K562 (cell line): ENCODE data around the gene ITPR2. TPM values are rescaled to one million over a fixed set of nuclear protein-coding genes. Genes with fewer than 3 reads are reported as not detected.

Experiments used
- ATAC-seq: fragments of 200-7000 bp; cut with Tn5 transposase; 3 replicates; pipeline ENCODE4 v1.9.1; 2020; ENCODE audit warnings: moderate library complexity
- BruUV-seq: library from RNA; stranded (reverse); fragments of 400-500 nt; replicated peaks from 2 replicates; lab custom pipeline; 2021; lab: Mats Ljungman, UMichigan
- CTCF ChIA-PET: fragments of 300-600 bp; formaldehyde crosslinking; extraction: SDS; loops from one replicate; lab custom pipeline; 2021; ENCODE audit warnings: low intra/inter-chr PET ratio; lab: Yijun Ruan, JAX
- POLR2A ChIA-PET: fragments of 300-600, 350-650 bp; sonication (Branson Sonifier 250); formaldehyde crosslinking; extraction: SDS; loops from one replicate; lab custom pipeline; 2021; ENCODE audit warnings: antibody characterized with exemption, inconsistent platforms; lab: Yijun Ruan, JAX
- DNase-seq, 4 experiments: peaks; one replicate each; pipeline versions ENCODE4 v3.0.0 to v3.0.0-alpha.2; 2011 to 2018; ENCODE audit warnings: low spot score in 3 of 4, mixed read lengths in 3 of 4; ENCODE audit errors: extremely low read depth in 1 of 4
- FAIRE-seq: peaks from 2 replicates; lab custom pipeline; 2011; peaks lifted over from hg19 to GRCh38; lab: Jason Lieb, UNC
- H2AFZ ChIP-seq: 2 replicates; pipeline ENCODE4 v1.6.0; 2011; ENCODE audit warnings: low read depth, low read length, control low read depth, inconsistent platforms
- H3K27ac ChIP-seq: fragments of 200-600 bp; 3 replicates; pipeline ENCODE4 v1.8.0; 2011; ENCODE audit warnings: low read depth, mild to moderate bottlenecking, control low read depth, inconsistent platforms, low read length, moderate library complexity, mixed read lengths; ENCODE audit errors: extremely low read depth
- H3K27me3 ChIP-seq, 2 experiments: fragments of 300-600 bp in 1 of 2; 2 replicates in 1 of 2; 3 replicates in 1 of 2; pipeline versions ENCODE4 v1.6.0 to v1.8.0; 2011; ENCODE audit warnings: inconsistent platforms in 2 of 2, low read length in 2 of 2, mild to moderate bottlenecking in 1 of 2, mixed read lengths in 1 of 2, moderate library complexity in 1 of 2; ENCODE audit not compliant: control insufficient read depth in 2 of 2, insufficient read depth in 2 of 2
- H3K36me3 ChIP-seq: fragments of 300-600 bp; 3 replicates; pipeline ENCODE4 v1.8.0; 2011; ENCODE audit warnings: mild to moderate bottlenecking, low read length, inconsistent platforms; ENCODE audit not compliant: control insufficient read depth, insufficient read depth
- H3K4me1 ChIP-seq, 2 experiments: fragments of 200-600 bp in 1 of 2; replicated peaks in 1 of 2; 2 replicates in 1 of 2; 3 replicates in 1 of 2; pipeline versions ENCODE4 v1.5.1 to v1.8.0; 2011; ENCODE audit warnings: inconsistent platforms in 2 of 2, low read length in 2 of 2, mild to moderate bottlenecking in 1 of 2, mixed read lengths in 1 of 2, moderate library complexity in 1 of 2; ENCODE audit not compliant: control insufficient read depth in 2 of 2, insufficient read depth in 2 of 2
- H3K4me2 ChIP-seq: 2 replicates; pipeline ENCODE4 v1.6.1; 2011; ENCODE audit warnings: low read length, control low read depth, inconsistent platforms, mixed read lengths; ENCODE audit not compliant: insufficient read depth
- H3K4me3 ChIP-seq: fragments of 200-600 bp; sonication (generic), shearing (Covaris generic); 2 replicates; pipeline ENCODE4 v1.5.1; 2016; ENCODE audit warnings: control low read depth, inconsistent platforms
- H3K79me2 ChIP-seq: fragments of 200-600 bp; 3 replicates; pipeline ENCODE4 v1.8.0; 2011; ENCODE audit warnings: low read length, inconsistent platforms; ENCODE audit not compliant: control insufficient read depth, insufficient read depth
- H3K9ac ChIP-seq, 2 experiments: 2 replicates each; pipeline versions ENCODE4 v1.6.0 to v1.6.1; 2011; ENCODE audit warnings: low read depth in 2 of 2, low read length in 2 of 2, control low read depth in 1 of 2, inconsistent platforms in 1 of 2, mild to moderate bottlenecking in 1 of 2, mixed read lengths in 1 of 2; ENCODE audit not compliant: insufficient read depth in 1 of 2
- H3K9me1 ChIP-seq: one replicate; pipeline ENCODE4 v1.6.0; 2011; ENCODE audit warnings: inconsistent platforms, mild to moderate bottlenecking, low read length, moderate library complexity; ENCODE audit not compliant: control insufficient read depth, insufficient read depth
- H3K9me3 ChIP-seq: replicated peaks from 2 replicates; pipeline ENCODE4 v1.5.1; 2011; ENCODE audit warnings: low read depth, low read length, inconsistent platforms; ENCODE audit not compliant: control insufficient read depth, insufficient read depth
- H4K20me1 ChIP-seq: replicated peaks from 2 replicates; pipeline ENCODE4 v1.6.1; 2011; ENCODE audit warnings: low read length, inconsistent platforms, mixed read lengths; ENCODE audit not compliant: control insufficient read depth, insufficient read depth
- ATF6 ChIP-seq: sonication (generic); formaldehyde crosslinking; IDR thresholded peaks from 2 replicates; pipeline ENCODE4 v1.4.0; 2020; ENCODE audit warnings: mild to moderate bottlenecking, missing genetic modification reagents
- CREM ChIP-seq: IDR thresholded peaks from 2 replicates; pipeline ENCODE4 v1.6.1; 2014; ENCODE audit warnings: antibody characterized with exemption, low read depth
- MCM2 ChIP-seq: fragments of 450-650 bp; IDR thresholded peaks from 2 replicates; pipeline ENCODE4 v1.6.1; 2017; ENCODE audit warnings: low read depth, mild to moderate bottlenecking
- NONO ChIP-seq, 2 experiments: fragments of 200-400 bp in 1 of 2; fragments of 450-650 bp in 1 of 2; formaldehyde crosslinking in 1 of 2; IDR thresholded peaks; 2 replicates each; pipeline ENCODE4 v1.6.1; 2017; ENCODE audit warnings: low read depth in 2 of 2, mild to moderate bottlenecking in 2 of 2, moderate library complexity in 2 of 2, low read length in 1 of 2
- POU5F1 ChIP-seq: fragments of 150-350 bp; IDR thresholded peaks from 2 replicates; pipeline ENCODE4 v1.6.1; 2014; ENCODE audit warnings: borderline replicate concordance, low read length, low read depth, mild to moderate bottlenecking; ENCODE audit not compliant: partially characterized antibody
- PRPF4 ChIP-seq: fragments of 200-400 bp; formaldehyde crosslinking; IDR thresholded peaks from one replicate; pipeline ENCODE4 v1.6.1; 2017; ENCODE audit warnings: low read length, low read depth, mild to moderate bottlenecking; ENCODE audit not compliant: insufficient read depth, poor library complexity, severe bottlenecking
- RBM25 ChIP-seq: fragments of 200-400 bp; formaldehyde crosslinking; IDR thresholded peaks from 2 replicates; pipeline ENCODE4 v1.6.1; 2018; ENCODE audit warnings: low read length, low read depth, moderate library complexity; ENCODE audit not compliant: severe bottlenecking
- RREB1 ChIP-seq: fragments of 250-450 bp; sonication (Bioruptor Pico); IDR thresholded peaks from 2 replicates; pipeline ENCODE4 v1.4.0; 2020
- SIRT6 ChIP-seq: IDR thresholded peaks from one replicate; pipeline ENCODE4 v1.6.1; 2012; ENCODE audit warnings: low read depth, mild to moderate bottlenecking, control low read depth, inconsistent platforms, low read length, moderate library complexity
- TCF3 ChIP-seq: sonication (generic); formaldehyde crosslinking; IDR thresholded peaks from 2 replicates; pipeline ENCODE4 v1.4.0; 2020; ENCODE audit warnings: mild to moderate bottlenecking, missing genetic modification reagents
- ZBTB26 ChIP-seq: fragments of 450-650 bp; formaldehyde crosslinking; IDR thresholded peaks from 2 replicates; pipeline ENCODE4 v1.4.0; 2022; ENCODE audit warnings: missing genetic modification characterization
- ZNF217 ChIP-seq: sonication (generic); formaldehyde crosslinking; IDR thresholded peaks from 2 replicates; pipeline ENCODE4 v1.8.0; 2022; ENCODE audit warnings: mild to moderate bottlenecking, missing genetic modification reagents
- ZZZ3 ChIP-seq: fragments of 450-650 bp; IDR thresholded peaks from 2 replicates; pipeline ENCODE4 v1.6.1; 2016; ENCODE audit warnings: antibody characterized with exemption, mild to moderate bottlenecking, moderate library complexity
- WGBS: fragments of 100-300 bp; shearing (Covaris generic); methylation state at CpG from one replicate; pipeline ENCODE4 v1.1.6; 2016; ENCODE audit warnings: low coverage, mixed read lengths; ENCODE audit not compliant: insufficient coverage; ENCODE audit errors: missing lambda C conversion rate; 5-methylcytosine and 5-hydroxymethylcytosine counted together
- in situ Hi-C: fragments of 300-500 bp; cut with MboI; formaldehyde crosslinking; loops from 4 replicates; pipeline ENCODE4 v1.15.0; 2018; ENCODE audit warnings: inconsistent platforms, mixed read lengths
- intact Hi-C: fragments of 100-400 bp; cut with micrococcal nuclease; formaldehyde crosslinking; loops from 2 replicates; pipeline ENCODE4 v1.14.2; 2022
- polyA plus RNA-seq, 8 experiments: library from polyadenylated mRNA; depleted of rRNA in 4 of 8; stranded (reverse) in 5 of 8; unstranded in 3 of 8; fragments of >200 nt; fragmentation: Nextera tagmentation in 2 of 8; fragmentation: Illumina TruSeq in 1 of 8; extraction: Ambion mirVana in 2 of 8; extraction: Trizol in 1 of 8; gene quantifications; 2 replicates each; pipeline versions ENCODE4 v1.2.1 to v1.2.3, GENCODE V29; 2011 to 2014; ENCODE audit warnings: inconsistent platforms in 1 of 8, missing spikeins in 1 of 8
- total RNA-seq, 7 experiments: library from RNA; depleted of rRNA in 6 of 7; stranded (reverse); fragments of >200 nt in 6 of 7; fragmentation: Illumina TruSeq in 2 of 7; extraction: Trizol in 2 of 7; gene quantifications; 2 replicates each; pipeline versions ENCODE4 v1.2.1 to v1.2.3, GENCODE V29; 2011 to 2021; ENCODE audit warnings: low replicate concordance in 1 of 7

ITPR2 gene
- total and polyA plus RNA-seq, 9 of the 15 experiments (the other 6 are each of a cell fraction or from before 2014, with no cell fraction given), result 0.21 to 3.3 (median 0.95) TPM

- Histone ChIP-seq H2AFZ (no peak overlapping the region), H3K27me3 (no peaks in the 10 kb centered on the region), H3K27ac (no peak overlapping the region), H3K9me3 (no peaks in the 10 kb centered on the region), H3K9ac (no peak overlapping the region), H3K79me2 (no peaks in the 10 kb centered on the region), H3K4me2 (no peak overlapping the region), H3K4me1 (no peaks in the 10 kb centered on the region), H3K36me3 (no peaks in the 10 kb centered on the region), H3K9me1 (no peaks in the 10 kb centered on the region), H4K20me1 (no peaks in the 10 kb centered on the region), H3K4me3 (no peak overlapping the region)
- WGBS, result 7% methylated on average over 10 of the region's 10 CpGs
- FAIRE-seq (no peak), ATAC-seq (no peak), DNase-seq (no peak)
- intact Hi-C loops (no loop called here), in situ Hi-C loops (no loop called here)
- ChIA-PET CTCF (no interaction called here), POLR2A (interaction anchor here (0.5 kb wide), 1 partner anchor 325 kb away, joined by 3 read pairs; no protein-coding TSS in a partner anchor)
- no TSS peak for BruUV-seq
- TF ChIP-seq SIRT6 (no peak), PRPF4 (no peak), POU5F1 (no peak), ZNF217 (CRISPR knock-in tag) (no peak), ZZZ3 (no peak), RREB1 (no peak), RBM25 (no peak), NONO (IDR thresholded peaks at IDR 0.05; ENCODE audit: low read depth in 2 of 2, low read length in 1 of 2) (no peak), ZBTB26 (CRISPR knock-in tag) (no peak), TCF3 (no peak), MCM2 (no peak), ATF6 (no peak), CREM (no peak)
These were observed 95.4 kb downstream of the ITPR2 start for GRCh38 chr12:26737487-26738030.
